HepG2 (cell line): ENCODE measurements around the gene GPR33. TPM values are rescaled to one million over a fixed set of nuclear protein-coding genes. Genes with fewer than 3 reads are reported as not detected.

Experiments used
- HNRNPK ChIP-seq: fragments of 200-400 bp; formaldehyde crosslinking; IDR thresholded peaks from 2 replicates; pipeline ENCODE4 v1.6.1; 2018; ENCODE audit warnings: low read length, low read depth, moderate library complexity, mild to moderate bottlenecking; ENCODE audit not compliant: poor library complexity, severe bottlenecking
- TAF15 ChIP-seq: fragments of 200-400 bp; formaldehyde crosslinking; IDR thresholded peaks from one replicate; pipeline ENCODE4 v1.6.1; 2018; ENCODE audit warnings: mild to moderate bottlenecking, low read depth, low read length; ENCODE audit not compliant: poor library complexity, severe bottlenecking
- polyA plus RNA-seq, 8 experiments: library from polyadenylated mRNA; depleted of rRNA in 3 of 8; stranded (reverse) in 7 of 8; unstranded in 1 of 8; fragments of >200 nt; fragmentation: Illumina TruSeq in 4 of 8; extraction: Trizol in 4 of 8; gene quantifications; 2 replicates each; pipeline versions ENCODE4 v1.2.1 to v1.2.3, GENCODE V29; 2011 to 2016; ENCODE audit warnings: low read depth in 4 of 8, missing spikeins in 1 of 8, mixed read lengths in 1 of 8; ENCODE audit not compliant: insufficient read depth in 1 of 8
- total RNA-seq, 5 experiments: library from RNA; depleted of rRNA; stranded (reverse); fragments of >200 nt; fragmentation: Illumina TruSeq; extraction: Trizol; gene quantifications; 2 replicates each; pipeline ENCODE4 v1.2.3, GENCODE V29; 2016; ENCODE audit warnings: low read depth in 1 of 5
- TF ChIP-seq, protein P1 (sequence below): sonication (generic); formaldehyde crosslinking; IDR thresholded peaks from 2 replicates; pipeline ENCODE4 v1.5.0; 2020; ENCODE audit warnings: mild to moderate bottlenecking, missing genetic modification reagents
- TF ChIP-seq, protein P2 (sequence below): sonication (generic); formaldehyde crosslinking; IDR thresholded peaks from 2 replicates; pipeline ENCODE4 v1.4.0; 2020; ENCODE audit warnings: missing genetic modification reagents, borderline replicate concordance
- TF ChIP-seq, protein P3 (sequence below): sonication (generic); formaldehyde crosslinking; IDR thresholded peaks from 2 replicates; pipeline ENCODE4 v1.4.0; 2020; ENCODE audit warnings: mild to moderate bottlenecking, missing genetic modification reagents
- TF ChIP-seq, protein P4 (sequence below): sonication (generic); formaldehyde crosslinking; IDR thresholded peaks from 2 replicates; pipeline ENCODE4 v1.5.0; 2020; ENCODE audit warnings: mild to moderate bottlenecking, missing genetic modification reagents, borderline replicate concordance

Gene GPR33
- total and polyA plus RNA-seq, 2 of the 13 experiments (the other 11 are each of a cell fraction or from before 2014, with no cell fraction given): not detected

DNA sequence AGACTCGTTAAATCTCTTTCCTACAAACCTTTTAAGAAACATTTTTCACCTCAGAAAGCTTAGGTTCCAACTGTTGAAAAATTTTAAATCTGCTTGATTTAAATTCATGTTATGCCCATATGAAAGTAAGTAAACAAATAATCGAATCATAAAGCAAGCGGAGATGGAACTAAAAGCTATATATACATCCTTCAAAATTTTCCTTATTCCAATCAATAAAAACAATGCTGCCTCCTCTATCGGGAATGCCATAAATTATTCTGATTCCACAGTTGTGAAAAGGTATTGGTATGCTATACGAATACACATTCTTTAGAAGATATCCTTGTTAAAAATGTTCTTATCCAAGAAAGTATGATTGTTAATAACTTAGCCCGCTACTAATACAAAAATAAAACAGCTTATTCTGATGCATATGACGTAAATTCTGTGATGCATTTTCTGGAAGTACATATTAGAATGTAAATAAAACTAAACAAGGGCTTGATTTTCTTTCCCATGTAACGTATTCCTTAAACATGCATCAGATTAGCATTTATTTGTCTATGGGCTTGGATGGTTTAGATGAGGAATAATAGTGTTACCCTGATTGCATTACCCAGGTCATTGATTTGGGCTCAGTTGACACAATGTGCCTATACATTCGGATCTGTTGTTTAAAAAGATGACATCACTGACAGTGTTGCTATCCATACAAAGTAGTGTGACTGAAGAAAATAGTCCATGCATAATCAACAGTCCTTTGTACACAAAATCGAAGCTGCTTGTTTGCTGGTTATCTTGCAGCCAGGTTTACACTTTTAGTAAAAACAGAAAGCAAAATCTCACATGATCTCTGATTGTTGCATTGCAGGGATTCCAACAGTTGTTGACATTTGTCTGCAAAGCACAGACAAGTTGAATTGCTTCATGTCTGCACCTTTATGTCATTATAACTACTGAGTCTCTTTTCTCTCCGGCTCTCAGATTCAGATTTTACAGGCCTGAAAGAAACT is 29.9 kb downstream of the GPR33 start (continued):
- TF ChIP-seq, protein P1, sequence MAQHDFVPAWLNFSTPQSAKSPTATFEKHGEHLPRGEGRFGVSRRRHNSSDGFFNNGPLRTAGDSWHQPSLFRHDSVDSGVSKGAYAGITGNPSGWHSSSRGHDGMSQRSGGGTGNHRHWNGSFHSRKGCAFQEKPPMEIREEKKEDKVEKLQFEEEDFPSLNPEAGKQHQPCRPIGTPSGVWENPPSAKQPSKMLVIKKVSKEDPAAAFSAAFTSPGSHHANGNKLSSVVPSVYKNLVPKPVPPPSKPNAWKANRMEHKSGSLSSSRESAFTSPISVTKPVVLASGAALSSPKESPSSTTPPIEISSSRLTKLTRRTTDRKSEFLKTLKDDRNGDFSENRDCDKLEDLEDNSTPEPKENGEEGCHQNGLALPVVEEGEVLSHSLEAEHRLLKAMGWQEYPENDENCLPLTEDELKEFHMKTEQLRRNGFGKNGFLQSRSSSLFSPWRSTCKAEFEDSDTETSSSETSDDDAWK (CRISPR knock-in tag): no peak
- TF ChIP-seq HNRNPK: no peak
- TF ChIP-seq, protein P2, sequence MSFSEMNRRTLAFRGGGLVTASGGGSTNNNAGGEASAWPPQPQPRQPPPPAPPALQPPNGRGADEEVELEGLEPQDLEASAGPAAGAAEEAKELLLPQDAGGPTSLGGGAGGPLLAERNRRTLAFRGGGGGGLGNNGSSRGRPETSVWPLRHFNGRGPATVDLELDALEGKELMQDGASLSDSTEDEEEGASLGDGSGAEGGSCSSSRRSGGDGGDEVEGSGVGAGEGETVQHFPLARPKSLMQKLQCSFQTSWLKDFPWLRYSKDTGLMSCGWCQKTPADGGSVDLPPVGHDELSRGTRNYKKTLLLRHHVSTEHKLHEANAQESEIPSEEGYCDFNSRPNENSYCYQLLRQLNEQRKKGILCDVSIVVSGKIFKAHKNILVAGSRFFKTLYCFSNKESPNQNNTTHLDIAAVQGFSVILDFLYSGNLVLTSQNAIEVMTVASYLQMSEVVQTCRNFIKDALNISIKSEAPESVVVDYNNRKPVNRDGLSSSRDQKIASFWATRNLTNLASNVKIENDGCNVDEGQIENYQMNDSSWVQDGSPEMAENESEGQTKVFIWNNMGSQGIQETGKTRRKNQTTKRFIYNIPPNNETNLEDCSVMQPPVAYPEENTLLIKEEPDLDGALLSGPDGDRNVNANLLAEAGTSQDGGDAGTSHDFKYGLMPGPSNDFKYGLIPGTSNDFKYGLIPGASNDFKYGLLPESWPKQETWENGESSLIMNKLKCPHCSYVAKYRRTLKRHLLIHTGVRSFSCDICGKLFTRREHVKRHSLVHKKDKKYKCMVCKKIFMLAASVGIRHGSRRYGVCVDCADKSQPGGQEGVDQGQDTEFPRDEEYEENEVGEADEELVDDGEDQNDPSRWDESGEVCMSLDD: peak; percentile 42; the same call in 1 of the 2 replicates
- TF ChIP-seq TAF15: no peak
- TF ChIP-seq, protein P3, sequence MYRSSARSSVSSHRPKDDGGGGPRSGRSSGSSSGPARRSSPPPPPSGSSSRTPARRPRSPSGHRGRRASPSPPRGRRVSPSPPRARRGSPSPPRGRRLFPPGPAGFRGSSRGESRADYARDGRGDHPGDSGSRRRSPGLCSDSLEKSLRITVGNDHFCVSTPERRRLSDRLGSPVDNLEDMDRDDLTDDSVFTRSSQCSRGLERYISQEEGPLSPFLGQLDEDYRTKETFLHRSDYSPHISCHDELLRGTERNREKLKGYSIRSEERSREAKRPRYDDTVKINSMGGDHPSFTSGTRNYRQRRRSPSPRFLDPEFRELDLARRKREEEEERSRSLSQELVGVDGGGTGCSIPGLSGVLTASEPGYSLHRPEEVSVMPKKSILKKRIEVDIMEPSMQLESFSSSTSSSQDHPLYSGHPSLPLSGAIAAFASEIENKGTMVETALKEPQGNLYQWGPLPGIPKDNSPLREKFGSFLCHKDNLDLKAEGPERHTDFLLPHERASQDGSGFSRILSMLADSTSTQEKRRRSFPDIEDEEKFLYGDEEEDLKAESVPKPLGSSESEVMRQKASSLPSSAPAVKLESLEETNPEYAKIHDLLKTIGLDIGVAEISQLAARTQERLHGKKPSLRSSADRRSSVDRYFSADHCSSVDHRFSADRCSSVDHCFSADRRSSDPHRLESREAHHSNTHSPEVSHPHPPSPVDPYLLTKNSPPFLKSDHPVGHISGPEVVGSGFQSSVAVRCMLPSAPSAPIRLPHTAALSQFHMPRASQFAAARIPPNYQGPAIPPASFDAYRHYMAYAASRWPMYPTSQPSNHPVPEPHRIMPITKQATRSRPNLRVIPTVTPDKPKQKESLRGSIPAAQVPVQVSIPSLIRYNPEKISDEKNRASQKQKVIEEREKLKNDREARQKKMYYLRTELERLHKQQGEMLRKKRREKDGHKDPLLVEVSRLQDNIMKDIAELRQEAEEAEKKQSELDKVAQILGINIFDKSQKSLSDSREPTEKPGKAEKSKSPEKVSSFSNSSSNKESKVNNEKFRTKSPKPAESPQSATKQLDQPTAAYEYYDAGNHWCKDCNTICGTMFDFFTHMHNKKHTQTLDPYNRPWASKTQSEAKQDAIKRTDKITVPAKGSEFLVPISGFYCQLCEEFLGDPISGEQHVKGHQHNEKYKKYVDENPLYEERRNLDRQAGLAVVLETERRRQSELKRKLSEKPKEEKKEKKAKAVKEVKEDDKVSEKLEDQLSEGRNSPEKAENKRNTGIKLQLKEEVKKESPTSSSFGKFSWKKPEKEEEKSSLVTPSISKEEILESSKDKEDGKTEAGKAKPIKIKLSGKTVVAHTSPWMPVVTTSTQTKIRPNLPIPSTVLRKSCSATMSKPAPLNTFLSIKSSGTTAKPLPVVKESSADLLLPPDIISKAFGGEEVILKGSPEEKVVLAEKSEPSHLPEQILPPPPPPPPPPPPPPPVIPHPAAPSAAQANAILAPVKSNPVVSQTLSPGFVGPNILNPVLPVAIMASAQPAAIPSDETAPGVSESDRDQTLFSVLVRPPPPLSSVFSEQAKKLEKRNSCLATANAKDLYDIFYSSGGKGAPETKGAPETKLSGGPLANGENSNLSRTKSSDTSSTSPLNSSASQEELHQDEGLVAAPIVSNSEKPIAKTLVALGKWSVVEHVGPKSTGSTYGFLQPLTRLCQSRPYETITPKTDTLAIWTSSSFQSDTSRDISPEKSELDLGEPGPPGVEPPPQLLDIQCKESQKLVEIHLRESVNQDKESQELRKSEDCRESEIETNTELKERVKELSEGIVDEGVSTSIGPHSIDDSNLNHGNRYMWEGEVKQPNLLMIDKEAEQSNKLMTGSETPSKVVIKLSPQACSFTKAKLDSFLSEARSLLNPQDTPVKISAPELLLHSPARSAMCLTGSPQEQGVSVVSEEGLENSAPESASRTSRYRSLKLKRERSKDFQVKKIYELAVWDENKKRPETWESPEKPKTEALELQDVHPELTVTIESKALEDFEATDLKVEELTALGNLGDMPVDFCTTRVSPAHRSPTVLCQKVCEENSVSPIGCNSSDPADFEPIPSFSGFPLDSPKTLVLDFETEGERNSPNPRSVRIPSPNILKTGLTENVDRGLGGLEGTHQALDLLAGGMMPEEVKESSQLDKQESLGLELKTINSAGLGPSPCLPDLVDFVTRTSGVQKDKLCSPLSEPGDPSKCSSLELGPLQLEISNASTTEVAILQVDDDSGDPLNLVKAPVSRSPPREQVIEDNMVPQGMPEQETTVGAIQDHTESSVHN (CRISPR knock-in tag): no peak
- TF ChIP-seq, protein P4, sequence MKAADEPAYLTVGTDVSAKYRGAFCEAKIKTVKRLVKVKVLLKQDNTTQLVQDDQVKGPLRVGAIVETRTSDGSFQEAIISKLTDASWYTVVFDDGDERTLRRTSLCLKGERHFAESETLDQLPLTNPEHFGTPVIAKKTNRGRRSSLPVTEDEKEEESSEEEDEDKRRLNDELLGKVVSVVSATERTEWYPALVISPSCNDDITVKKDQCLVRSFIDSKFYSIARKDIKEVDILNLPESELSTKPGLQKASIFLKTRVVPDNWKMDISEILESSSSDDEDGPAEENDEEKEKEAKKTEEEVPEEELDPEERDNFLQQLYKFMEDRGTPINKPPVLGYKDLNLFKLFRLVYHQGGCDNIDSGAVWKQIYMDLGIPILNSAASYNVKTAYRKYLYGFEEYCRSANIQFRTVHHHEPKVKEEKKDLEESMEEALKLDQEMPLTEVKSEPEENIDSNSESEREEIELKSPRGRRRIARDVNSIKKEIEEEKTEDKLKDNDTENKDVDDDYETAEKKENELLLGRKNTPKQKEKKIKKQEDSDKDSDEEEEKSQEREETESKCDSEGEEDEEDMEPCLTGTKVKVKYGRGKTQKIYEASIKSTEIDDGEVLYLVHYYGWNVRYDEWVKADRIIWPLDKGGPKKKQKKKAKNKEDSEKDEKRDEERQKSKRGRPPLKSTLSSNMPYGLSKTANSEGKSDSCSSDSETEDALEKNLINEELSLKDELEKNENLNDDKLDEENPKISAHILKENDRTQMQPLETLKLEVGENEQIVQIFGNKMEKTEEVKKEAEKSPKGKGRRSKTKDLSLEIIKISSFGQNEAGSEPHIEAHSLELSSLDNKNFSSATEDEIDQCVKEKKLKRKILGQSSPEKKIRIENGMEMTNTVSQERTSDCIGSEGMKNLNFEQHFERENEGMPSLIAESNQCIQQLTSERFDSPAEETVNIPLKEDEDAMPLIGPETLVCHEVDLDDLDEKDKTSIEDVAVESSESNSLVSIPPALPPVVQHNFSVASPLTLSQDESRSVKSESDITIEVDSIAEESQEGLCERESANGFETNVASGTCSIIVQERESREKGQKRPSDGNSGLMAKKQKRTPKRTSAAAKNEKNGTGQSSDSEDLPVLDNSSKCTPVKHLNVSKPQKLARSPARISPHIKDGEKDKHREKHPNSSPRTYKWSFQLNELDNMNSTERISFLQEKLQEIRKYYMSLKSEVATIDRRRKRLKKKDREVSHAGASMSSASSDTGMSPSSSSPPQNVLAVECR (CRISPR knock-in tag): peak; percentile 69; the same call in 1 of the 2 replicates
